A673 (cell line): ENCODE measurements around the gene ITPKB. TPM values are rescaled to one million over a fixed set of nuclear protein-coding genes. Genes with fewer than 3 reads are reported as not detected.

Source experiments
- BruUV-seq: library from RNA; stranded (reverse); fragments of 400-500 nt; replicated peaks from 2 replicates; lab custom pipeline; 2021; lab: Mats Ljungman, UMichigan
- CTCF ChIA-PET: fragments of 300-600 bp; sonication (Branson Sonifier 250); formaldehyde crosslinking; loops from one replicate; lab custom pipeline; 2022; ENCODE audit warnings: antibody characterized with exemption; lab: Charles Lee
- POLR2A ChIA-PET: fragments of 300-600 bp; sonication (Branson Sonifier 250); formaldehyde crosslinking; loops from one replicate; lab custom pipeline; 2022; ENCODE audit warnings: antibody characterized with exemption; ENCODE audit not compliant: low non-redundant PET; lab: Charles Lee
- DNase-seq: peaks from one replicate; pipeline ENCODE4 v3.0.0-alpha.2; 2015; ENCODE audit warnings: low spot score
- H3K27ac ChIP-seq: fragments of 200-600 bp; sonication (generic); 2 replicates; pipeline ENCODE4 v1.5.1; 2016; ENCODE audit warnings: mixed run types, low read depth, mild to moderate bottlenecking, mixed read lengths, antibody characterized with exemption, low read length; ENCODE audit not compliant: poor library complexity, severe bottlenecking
- H3K27me3 ChIP-seq: fragments of 200-600 bp; sonication (generic); replicated peaks from 2 replicates; pipeline ENCODE4 v1.6.1; 2017; ENCODE audit warnings: mixed run types, low read depth, mild to moderate bottlenecking, mixed read lengths, antibody characterized with exemption, low read length; ENCODE audit not compliant: insufficient read depth, poor library complexity
- H3K36me3 ChIP-seq: fragments of 200-600 bp; sonication (generic); 2 replicates; pipeline ENCODE4 v1.6.1; 2016; ENCODE audit warnings: mixed run types, mild to moderate bottlenecking, mixed read lengths, antibody characterized with exemption, low read length; ENCODE audit not compliant: insufficient read depth, poor library complexity, severe bottlenecking
- H3K4me1 ChIP-seq: fragments of 200-600 bp; sonication (generic); 2 replicates; pipeline ENCODE4 v1.6.1; 2017; ENCODE audit warnings: mixed run types, mild to moderate bottlenecking, mixed read lengths, antibody characterized with exemption, low read length; ENCODE audit not compliant: insufficient read depth, poor library complexity, severe bottlenecking
- H3K4me3 ChIP-seq: fragments of 200-600 bp; sonication (generic); 2 replicates; pipeline ENCODE4 v1.5.1; 2016; ENCODE audit warnings: low read depth, mixed run types, mild to moderate bottlenecking, mixed read lengths, low read length; ENCODE audit not compliant: poor library complexity, severe bottlenecking
- H3K9me3 ChIP-seq: fragments of 200-600 bp; sonication (generic); 2 replicates; pipeline ENCODE4 v1.6.1; 2016; ENCODE audit warnings: mixed run types, low read depth, mild to moderate bottlenecking, mixed read lengths, antibody characterized with exemption, low read length; ENCODE audit not compliant: poor library complexity, severe bottlenecking
- EZH2 ChIP-seq: fragments of 200-600 bp; sonication (generic); IDR thresholded peaks from 2 replicates; pipeline ENCODE4 v1.6.1; 2017; ENCODE audit warnings: borderline replicate concordance, low read depth, mild to moderate bottlenecking, mixed read lengths, antibody characterized with exemption, low read length; ENCODE audit not compliant: poor library complexity, severe bottlenecking
- intact Hi-C: fragments of 100-400 bp; cut with micrococcal nuclease; formaldehyde crosslinking; loops from one replicate; pipeline ENCODE4 v1.10.0; 2022; ENCODE audit not compliant: unreplicated experiment
- total RNA-seq: library from RNA; stranded (reverse); gene quantifications from 2 replicates; pipeline ENCODE4 v1.2.3, GENCODE V29; 2021
- TF ChIP-seq, protein P1 (sequence below): fragments of 300-800, 200-600 bp; sonication (generic); conservative IDR thresholded peaks from 2 replicates; pipeline ENCODE4 v1.5.1; 2017; ENCODE audit warnings: low read depth, mild to moderate bottlenecking, antibody characterized with exemption, low read length, moderate library complexity, mixed read lengths

ITPKB gene
- total RNA-seq, 1 experiment from 2014 or later, result 14.1 TPM

DNA sequence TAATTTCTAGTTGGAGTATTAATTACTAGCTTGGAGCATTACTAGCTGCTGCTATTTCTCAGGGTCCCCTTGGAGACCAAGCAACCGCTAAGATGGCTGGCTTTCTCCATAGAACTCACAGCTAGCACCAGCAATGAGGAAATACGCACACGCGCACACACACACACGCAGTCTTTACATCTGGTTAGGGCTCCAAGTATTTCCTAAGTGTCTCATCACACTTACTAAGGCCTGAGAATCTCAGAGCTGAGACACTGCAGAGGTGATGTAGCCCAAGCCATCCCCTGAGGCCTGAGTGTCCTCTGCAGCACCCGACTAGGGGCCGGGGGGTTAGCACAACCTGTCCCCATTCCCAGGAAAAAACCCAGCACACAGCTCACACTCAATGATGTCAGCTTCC, 42.5 kb downstream of the ITPKB start:
- intact Hi-C loops, result no loop called here
- ChIA-PET POLR2A (no interaction called here), CTCF (no interaction called here)
- H3K27me3 ChIP-seq, result no peaks in the 10 kb centered on the region
- H3K4me3 ChIP-seq, result no peak overlapping the region
- TF ChIP-seq, protein P1, sequence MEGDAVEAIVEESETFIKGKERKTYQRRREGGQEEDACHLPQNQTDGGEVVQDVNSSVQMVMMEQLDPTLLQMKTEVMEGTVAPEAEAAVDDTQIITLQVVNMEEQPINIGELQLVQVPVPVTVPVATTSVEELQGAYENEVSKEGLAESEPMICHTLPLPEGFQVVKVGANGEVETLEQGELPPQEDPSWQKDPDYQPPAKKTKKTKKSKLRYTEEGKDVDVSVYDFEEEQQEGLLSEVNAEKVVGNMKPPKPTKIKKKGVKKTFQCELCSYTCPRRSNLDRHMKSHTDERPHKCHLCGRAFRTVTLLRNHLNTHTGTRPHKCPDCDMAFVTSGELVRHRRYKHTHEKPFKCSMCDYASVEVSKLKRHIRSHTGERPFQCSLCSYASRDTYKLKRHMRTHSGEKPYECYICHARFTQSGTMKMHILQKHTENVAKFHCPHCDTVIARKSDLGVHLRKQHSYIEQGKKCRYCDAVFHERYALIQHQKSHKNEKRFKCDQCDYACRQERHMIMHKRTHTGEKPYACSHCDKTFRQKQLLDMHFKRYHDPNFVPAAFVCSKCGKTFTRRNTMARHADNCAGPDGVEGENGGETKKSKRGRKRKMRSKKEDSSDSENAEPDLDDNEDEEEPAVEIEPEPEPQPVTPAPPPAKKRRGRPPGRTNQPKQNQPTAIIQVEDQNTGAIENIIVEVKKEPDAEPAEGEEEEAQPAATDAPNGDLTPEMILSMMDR, result no peak
- TF ChIP-seq EZH2, result no peak
- no peak for DNase-seq
- no peaks in the 10 kb centered on the region for H3K9me3 ChIP-seq
- H3K27ac ChIP-seq, result no peak overlapping the region
- peaks cover 13% of the 10 kb centered on the region for H3K4me1 ChIP-seq
- H3K36me3 ChIP-seq, result no peaks in the 10 kb centered on the region
- no TSS peak for BruUV-seq

DNA sequence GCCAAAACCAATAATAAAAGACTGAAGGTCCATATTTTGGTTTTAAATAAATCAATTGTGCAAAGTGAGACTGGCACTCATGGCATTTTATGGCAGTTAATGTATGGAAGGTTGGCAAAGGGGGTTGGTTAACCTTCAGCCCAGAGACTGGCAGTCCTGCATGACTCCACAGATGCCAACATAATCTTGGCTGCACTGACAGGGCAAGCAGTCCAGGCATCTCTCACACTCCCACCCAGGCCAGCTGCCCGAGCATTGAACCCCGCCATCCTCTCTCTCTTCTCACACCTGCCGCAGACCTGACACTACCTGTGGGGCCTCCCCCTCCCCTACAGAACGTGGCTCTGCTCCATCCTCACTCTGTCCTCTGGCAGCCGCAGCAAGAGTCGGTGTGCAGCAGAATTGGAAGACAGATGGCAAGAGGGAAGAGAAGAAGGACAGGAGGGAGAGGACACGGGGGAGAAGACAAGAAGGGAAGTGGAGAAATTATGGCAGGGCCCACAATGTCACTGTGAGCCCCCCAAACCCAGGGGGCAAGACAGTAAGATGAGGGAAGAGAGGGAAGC, 43.7 kb downstream of the ITPKB start:
- no peak for DNase-seq
- no peak overlapping the region for H3K4me3 ChIP-seq
- no peaks in the 10 kb centered on the region for H3K9me3 ChIP-seq
- ChIA-PET POLR2A (no interaction called here), CTCF (no interaction called here)
- H3K27ac ChIP-seq, result no peak overlapping the region
- peaks cover 15% of the 10 kb centered on the region for H3K4me1 ChIP-seq
- H3K36me3 ChIP-seq, result no peaks in the 10 kb centered on the region
- intact Hi-C loops, result no loop called here
- BruUV-seq, result no TSS peak
- no peaks in the 10 kb centered on the region for H3K27me3 ChIP-seq
- TF ChIP-seq, protein P1, result no peak
- no peak for TF ChIP-seq EZH2

DNA sequence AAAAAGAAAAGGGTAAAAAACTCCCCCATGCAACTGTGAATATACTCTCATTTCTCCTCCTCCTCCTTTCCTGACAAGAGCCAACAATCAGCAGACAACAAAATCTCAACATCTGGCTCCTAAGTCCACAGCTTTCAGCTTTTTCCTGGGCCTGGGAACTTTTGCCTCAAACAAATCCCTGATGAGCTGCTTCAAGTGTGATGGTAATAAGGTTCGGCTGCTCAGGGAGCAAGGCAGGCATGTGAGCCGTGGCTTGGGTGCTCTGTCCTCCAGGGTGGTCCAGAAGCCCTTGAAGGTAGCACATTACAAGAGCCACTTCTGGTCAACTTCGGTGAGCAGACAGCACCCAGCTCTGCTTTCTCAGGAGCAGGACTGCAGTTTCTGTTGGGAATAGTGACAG, 46.3 kb downstream of the ITPKB start:
- Histone ChIP-seq H3K4me3 (no peak overlapping the region), H3K9me3 (no peaks in the 10 kb centered on the region), H3K27me3 (no peaks in the 10 kb centered on the region), H3K4me1 (peaks cover 28% of the 10 kb centered on the region), H3K27ac (no peak overlapping the region), H3K36me3 (no peaks in the 10 kb centered on the region)
- intact Hi-C loops, result no loop called here
- no peak for DNase-seq
- POLR2A ChIA-PET, result no interaction called here
- CTCF ChIA-PET, result no interaction called here
- no TSS peak for BruUV-seq
- TF ChIP-seq, protein P1, result no peak
- no peak for TF ChIP-seq EZH2
